Ishikawa (cell line): ENCODE measurements around the gene SMYD3.

ENCODE experiments used
- CEBPB ChIP-seq: IDR thresholded peaks from 2 replicates; pipeline ENCODE4 v1.6.1; 2012
- CREB1 ChIP-seq: IDR thresholded peaks from 2 replicates; pipeline ENCODE4 v1.6.1; 2012; ENCODE audit warnings: low read depth
- EGR1 ChIP-seq: IDR thresholded peaks from 2 replicates; pipeline ENCODE4 v1.6.1; 2012
- EP300 ChIP-seq: IDR thresholded peaks from 2 replicates; pipeline ENCODE4 v1.6.1; 2012; ENCODE audit warnings: borderline replicate concordance
- FOXM1 ChIP-seq: IDR thresholded peaks from 2 replicates; pipeline ENCODE4 v1.6.1; 2012; ENCODE audit warnings: low read depth, borderline replicate concordance
- MAX ChIP-seq: IDR thresholded peaks from 2 replicates; pipeline ENCODE4 v1.6.1; 2012
- NFIC ChIP-seq: IDR thresholded peaks from 2 replicates; pipeline ENCODE4 v1.6.1; 2012
- RAD21 ChIP-seq: IDR thresholded peaks from 2 replicates; pipeline ENCODE4 v1.6.1; 2012; ENCODE audit warnings: low read depth
- REST ChIP-seq: IDR thresholded peaks from 2 replicates; pipeline ENCODE4 v1.6.1; 2012; ENCODE audit warnings: low read depth, mild to moderate bottlenecking
- TAF1 ChIP-seq: IDR thresholded peaks from 2 replicates; pipeline ENCODE4 v1.6.1; 2012; ENCODE audit warnings: low read depth, mild to moderate bottlenecking
- TCF12 ChIP-seq: IDR thresholded peaks from 2 replicates; pipeline ENCODE4 v1.6.1; 2012; ENCODE audit warnings: low read depth
- TEAD4 ChIP-seq: IDR thresholded peaks from 2 replicates; pipeline ENCODE4 v1.6.1; 2012
- USF1 ChIP-seq: IDR thresholded peaks from 2 replicates; pipeline ENCODE4 v1.6.1; 2012
- YY1 ChIP-seq: IDR thresholded peaks from 2 replicates; pipeline ENCODE4 v1.6.1; 2012; ENCODE audit warnings: low read depth
- ZBTB7A ChIP-seq: IDR thresholded peaks from 2 replicates; pipeline ENCODE4 v1.6.1; 2012; ENCODE audit warnings: low read depth

Gene SMYD3

GRCh38 chr1:246245541-246245940 lies 261.5 kb downstream of the SMYD3 start:
- TF ChIP-seq YY1: no peak
- TF ChIP-seq USF1: no peak
- TF ChIP-seq CEBPB: no peak
- TF ChIP-seq EP300: no peak
- TF ChIP-seq CREB1: no peak
- TF ChIP-seq TAF1: no peak
- no peak for TF ChIP-seq EGR1
- no peak for TF ChIP-seq TEAD4
- no peak for TF ChIP-seq NFIC
- TF ChIP-seq TCF12: no peak
- no peak for TF ChIP-seq REST
- no peak for TF ChIP-seq RAD21
- TF ChIP-seq MAX: no peak
- TF ChIP-seq FOXM1: no peak
- no peak for TF ChIP-seq ZBTB7A

- TF ChIP-seq RAD21 (no peak), REST (no peak), YY1 (no peak), EGR1 (no peak)
Observed at GRCh38 chr1:246232126-246232525, 275.0 kb downstream of the SMYD3 start.

GRCh38 chr1:246226041-246226440 lies 281.0 kb downstream of the SMYD3 start:
- TF ChIP-seq RAD21: no peak
- TF ChIP-seq CREB1: no peak
- no peak for TF ChIP-seq TCF12
- no peak for TF ChIP-seq CEBPB
- TF ChIP-seq ZBTB7A: no peak
- no peak for TF ChIP-seq TAF1
- TF ChIP-seq YY1: no peak
- no peak for TF ChIP-seq TEAD4
- TF ChIP-seq MAX: no peak
- no peak for TF ChIP-seq EP300

GRCh38 chr1:246221485-246222255 lies 285.4 kb downstream of the SMYD3 start:
- no peak for TF ChIP-seq YY1
- no peak for TF ChIP-seq EGR1
- TF ChIP-seq TCF12: no peak
- TF ChIP-seq TAF1: no peak
- no peak for TF ChIP-seq EP300
- TF ChIP-seq USF1: no peak
- TF ChIP-seq CREB1: no peak
- no peak for TF ChIP-seq MAX
- no peak for TF ChIP-seq CEBPB
- no peak for TF ChIP-seq RAD21
- no peak for TF ChIP-seq REST
- TF ChIP-seq ZBTB7A: no peak
- no peak for TF ChIP-seq FOXM1
- no peak for TF ChIP-seq NFIC
